ENCODE measurements around the gene MEGF8. TPM values are rescaled to one million over a fixed set of nuclear protein-coding genes. Genes with fewer than 3 reads are reported as not detected.

Gene MEGF8
- total RNA-seq, 3 donors from 2014 or later (not counting 1 experiment from before 2014, with no cell fraction given), result 8.1 to 11.3 (median 10.5) TPM

DNA sequence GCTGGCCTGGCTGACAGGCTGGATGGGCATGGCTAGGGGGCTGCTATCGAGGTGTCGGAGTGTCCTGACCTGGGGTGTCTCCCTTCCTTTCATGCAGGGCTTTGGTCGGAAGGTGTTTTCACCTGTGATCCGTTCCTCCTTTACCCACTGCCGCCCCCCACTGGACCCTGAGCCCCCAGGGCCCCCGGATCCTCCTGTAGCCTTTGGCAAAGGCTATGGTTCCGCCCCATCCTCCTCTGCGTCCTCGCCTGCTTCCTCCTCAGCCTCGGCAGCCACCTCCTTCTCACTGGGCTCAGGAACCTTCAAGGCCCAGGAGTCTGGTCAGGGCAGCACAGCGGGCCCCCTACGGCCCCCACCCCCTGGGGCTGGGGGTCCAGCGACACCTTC is 35.3 kb upstream of the MEGF8 start:
- Histone ChIP-seq H3K36me3 (ENCODE audit: control insufficient read depth, insufficient read depth, low read length) (peaks cover 66% of the 10 kb centered on the region), H3K4me1 (ENCODE audit: control insufficient read depth, insufficient read depth, low read length) (peaks cover 12% of the 10 kb centered on the region), H3K27ac (ENCODE audit: low read length) (no peak overlapping the region), H3K27me3 (ENCODE audit: control insufficient read depth, insufficient read depth, low read length) (no peaks in the 10 kb centered on the region), H3K4me3 (ENCODE audit: low read length) (no peak overlapping the region), H3K9me3 (ENCODE audit: control insufficient read depth, insufficient read depth, low read length) (no peaks in the 10 kb centered on the region)
- H3K4me3 Mint-ChIP-seq, result no peak overlapping the region
- no peak overlapping the region for H3K27ac Mint-ChIP-seq
- H3K9me3 Mint-ChIP-seq, result no peaks in the 10 kb centered on the region
- intact Hi-C loops (cut with micrococcal nuclease), result no loop called here
- TF ChIP-seq, protein P1, sequence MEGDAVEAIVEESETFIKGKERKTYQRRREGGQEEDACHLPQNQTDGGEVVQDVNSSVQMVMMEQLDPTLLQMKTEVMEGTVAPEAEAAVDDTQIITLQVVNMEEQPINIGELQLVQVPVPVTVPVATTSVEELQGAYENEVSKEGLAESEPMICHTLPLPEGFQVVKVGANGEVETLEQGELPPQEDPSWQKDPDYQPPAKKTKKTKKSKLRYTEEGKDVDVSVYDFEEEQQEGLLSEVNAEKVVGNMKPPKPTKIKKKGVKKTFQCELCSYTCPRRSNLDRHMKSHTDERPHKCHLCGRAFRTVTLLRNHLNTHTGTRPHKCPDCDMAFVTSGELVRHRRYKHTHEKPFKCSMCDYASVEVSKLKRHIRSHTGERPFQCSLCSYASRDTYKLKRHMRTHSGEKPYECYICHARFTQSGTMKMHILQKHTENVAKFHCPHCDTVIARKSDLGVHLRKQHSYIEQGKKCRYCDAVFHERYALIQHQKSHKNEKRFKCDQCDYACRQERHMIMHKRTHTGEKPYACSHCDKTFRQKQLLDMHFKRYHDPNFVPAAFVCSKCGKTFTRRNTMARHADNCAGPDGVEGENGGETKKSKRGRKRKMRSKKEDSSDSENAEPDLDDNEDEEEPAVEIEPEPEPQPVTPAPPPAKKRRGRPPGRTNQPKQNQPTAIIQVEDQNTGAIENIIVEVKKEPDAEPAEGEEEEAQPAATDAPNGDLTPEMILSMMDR (IDR thresholded peaks at IDR 0.05), result no peak
- no peak for ATAC-seq
- no peaks in the 10 kb centered on the region for H3K27me3 Mint-ChIP-seq (ENCODE audit: low read depth in 2 of 2)
- DNase-seq, result no peak
- WGBS (ENCODE audit: insufficient coverage), result 95% methylated on average over 13 of the region's 13 CpGs
- peaks cover 7 to 22% of the 10 kb centered on the region in 2 donors for H3K4me1 Mint-ChIP-seq
- no peaks in the 10 kb centered on the region for H3K36me3 Mint-ChIP-seq

DNA sequence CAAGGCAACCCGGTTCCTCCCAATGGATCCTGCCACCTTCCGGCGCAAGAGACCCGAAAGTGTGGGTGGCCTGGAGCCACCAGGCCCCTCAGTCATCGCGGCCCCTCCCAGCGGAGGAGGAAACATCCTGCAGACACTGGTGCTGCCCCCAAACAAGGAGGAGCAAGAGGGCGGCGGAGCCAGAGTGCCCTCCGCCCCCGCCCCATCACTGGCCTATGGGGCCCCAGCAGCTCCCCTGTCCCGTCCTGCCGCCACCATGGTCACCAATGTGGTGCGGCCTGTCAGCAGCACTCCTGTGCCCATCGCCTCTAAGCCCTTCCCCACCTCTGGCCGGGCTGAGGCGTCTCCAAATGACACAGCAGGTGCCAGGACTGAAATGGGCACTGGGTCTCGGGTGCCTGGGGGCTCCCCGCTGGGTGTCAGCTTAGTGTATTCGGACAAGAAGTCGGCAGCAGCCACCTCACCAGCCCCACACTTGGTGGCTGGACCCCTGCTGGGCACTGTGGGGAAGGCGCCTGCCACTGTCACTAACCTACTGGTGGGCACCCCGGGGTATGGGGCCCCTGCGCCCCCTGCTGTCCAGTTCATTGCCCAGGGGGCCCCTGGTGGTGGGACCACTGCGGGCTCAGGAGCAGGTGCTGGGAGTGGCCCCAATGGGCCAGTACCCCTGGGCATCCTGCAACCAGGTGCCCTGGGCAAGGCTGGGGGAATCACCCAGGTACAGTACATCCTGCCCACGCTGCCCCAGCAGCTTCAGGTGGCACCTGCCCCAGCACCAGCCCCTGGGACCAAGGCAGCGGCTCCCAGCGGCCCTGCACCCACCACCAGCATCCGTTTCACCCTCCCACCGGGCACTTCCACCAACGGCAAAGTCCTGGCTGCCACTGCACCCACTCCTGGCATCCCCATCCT is 34.7 kb upstream of the MEGF8 start:
- no peak overlapping the region for H3K27ac Mint-ChIP-seq

DNA sequence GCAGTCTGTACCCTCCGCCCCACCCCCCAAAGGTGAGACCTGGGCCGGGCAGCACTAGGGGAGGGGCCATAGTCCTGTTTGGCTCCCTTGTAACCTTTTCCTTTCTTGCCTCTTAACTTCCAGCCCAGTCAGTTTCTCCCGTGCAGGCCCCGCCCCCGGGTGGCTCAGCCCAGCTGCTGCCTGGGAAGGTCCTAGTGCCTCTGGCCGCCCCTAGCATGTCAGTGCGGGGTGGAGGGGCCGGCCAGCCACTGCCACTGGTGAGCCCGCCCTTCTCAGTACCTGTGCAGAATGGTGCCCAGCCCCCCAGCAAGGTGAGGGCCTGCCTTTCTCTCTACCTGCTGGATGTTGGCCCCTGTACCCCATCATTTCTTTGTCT is 34.0 kb upstream of the MEGF8 start:
- Mint-ChIP-seq H3K4me3 (no peak overlapping the region), H3K4me1 (peaks cover 0 to 13% of the 10 kb centered on the region in 2 donors), H3K27me3 (ENCODE audit: low read depth in 2 of 2) (no peaks in the 10 kb centered on the region), H3K9me3 (no peaks in the 10 kb centered on the region), H3K36me3 (no peaks in the 10 kb centered on the region), H3K27ac (peak overlapping the region in 1 of 2 donors; percentile 37)
- no peak overlapping the region for H3K27ac ChIP-seq (ENCODE audit: low read length)
- peaks cover 66% of the 10 kb centered on the region for H3K36me3 ChIP-seq (ENCODE audit: control insufficient read depth, insufficient read depth, low read length)
- H3K4me3 ChIP-seq (ENCODE audit: low read length), result no peak overlapping the region
- H3K4me1 ChIP-seq (ENCODE audit: control insufficient read depth, insufficient read depth, low read length), result no peaks in the 10 kb centered on the region
- DNase-seq, result no peak
- no peaks in the 10 kb centered on the region for H3K9me3 ChIP-seq (ENCODE audit: control insufficient read depth, insufficient read depth, low read length)
- whole genome bisulfite sequencing (ENCODE audit: insufficient coverage), result 88% methylated on average over 9 of the region's 9 CpGs
- TF ChIP-seq, protein P1 (IDR thresholded peaks at IDR 0.05), result no peak
- intact Hi-C loops (cut with micrococcal nuclease), result loop anchor here (1.0 kb wide), 1 partner anchor 183 kb away; no protein-coding TSS in a partner anchor
- no peaks in the 10 kb centered on the region for H3K27me3 ChIP-seq (ENCODE audit: control insufficient read depth, insufficient read depth, low read length)
- no peak for ATAC-seq

More for the DNA sequence above, 34.7 kb upstream of the MEGF8 start:
- no peak overlapping the region for H3K27ac ChIP-seq (ENCODE audit: low read length)
- H3K36me3 Mint-ChIP-seq, result no peaks in the 10 kb centered on the region
- no peak overlapping the region for H3K4me3 ChIP-seq (ENCODE audit: low read length)
- H3K4me3 Mint-ChIP-seq, result no peak overlapping the region
- intact Hi-C loops (cut with micrococcal nuclease), result loop anchor here (1.0 kb wide), 1 partner anchor 182 kb away; no protein-coding TSS in a partner anchor
- H3K27me3 Mint-ChIP-seq (ENCODE audit: low read depth in 2 of 2), result no peaks in the 10 kb centered on the region
- H3K9me3 Mint-ChIP-seq, result no peaks in the 10 kb centered on the region
- peak; percentile 77 to 84 (median 77) for ATAC-seq
- peaks cover 3 to 15% of the 10 kb centered on the region in 2 donors for H3K4me1 Mint-ChIP-seq
- H3K36me3 ChIP-seq (ENCODE audit: control insufficient read depth, insufficient read depth, low read length), result peaks cover 66% of the 10 kb centered on the region
- DNase-seq, result peak; percentile 57 to 72
- H3K27me3 ChIP-seq (ENCODE audit: control insufficient read depth, insufficient read depth, low read length), result no peaks in the 10 kb centered on the region
- WGBS (ENCODE audit: insufficient coverage), result 91% methylated on average over 31 of the region's 31 CpGs
- H3K9me3 ChIP-seq (ENCODE audit: control insufficient read depth, insufficient read depth, low read length), result no peaks in the 10 kb centered on the region
- TF ChIP-seq, protein P1 (IDR thresholded peaks at IDR 0.05), result peak; percentile 52
- peaks cover 6% of the 10 kb centered on the region for H3K4me1 ChIP-seq (ENCODE audit: control insufficient read depth, insufficient read depth, low read length)
